ENCODE results near the gene LMAN1L. TPM values are rescaled to one million over a fixed set of nuclear protein-coding genes. Genes with fewer than 3 reads are reported as not detected.

The LMAN1L gene
- total RNA-seq, 2 experiments from 2014 or later, result 0.56 to 0.93 TPM

- intact Hi-C loops (cut with DNase I, micrococcal nuclease), result loop anchor here (1.0 to 10.0 kb wide), 6 partner anchors 8 to 795 kb away; partner anchors contain the start of genes C15orf39 (in 2 of the 2), ARID3B (in 1 of the 2), PML (in 1 of the 2) and STOML1 (in 1 of the 2)
- ChIA-PET POLR2A (interaction anchor here (1.0 to 33.5 kb wide), 5 partner anchors 6 to 662 kb away, joined by 3 to 925 read pairs (median 17); partner anchors contain the start of genes CSK, FAM219B and SIN3A), CTCF (interaction anchor here (1.1 to 14.8 kb wide), 3 partner anchors 10 to 18 kb away, joined by 4 to 353 read pairs (median 8); no protein-coding TSS in a partner anchor)
- Mint-ChIP-seq H3K27me3 (no peaks in the 10 kb centered on the region), H3K9me3 (no peaks in the 10 kb centered on the region), H3K36me3 (ENCODE audit: low read depth) (peaks cover 41% of the 10 kb centered on the region), H3K27ac (peak overlapping the region; percentile 94), H3K4me1 (ENCODE audit: low read depth) (peaks cover 90% of the 10 kb centered on the region), H3K4me3 (peak overlapping the region; percentile 90)
- no peaks in the 10 kb centered on the region for H3K9me3 ChIP-seq (ENCODE audit: control insufficient read depth in 1 of 2, insufficient read depth in 1 of 2, low read length in 2 of 2)
- peak in 3 of 14 experiments; percentile 14 to 38 (median 17) for DNase-seq
- TF ChIP-seq, protein P1, sequence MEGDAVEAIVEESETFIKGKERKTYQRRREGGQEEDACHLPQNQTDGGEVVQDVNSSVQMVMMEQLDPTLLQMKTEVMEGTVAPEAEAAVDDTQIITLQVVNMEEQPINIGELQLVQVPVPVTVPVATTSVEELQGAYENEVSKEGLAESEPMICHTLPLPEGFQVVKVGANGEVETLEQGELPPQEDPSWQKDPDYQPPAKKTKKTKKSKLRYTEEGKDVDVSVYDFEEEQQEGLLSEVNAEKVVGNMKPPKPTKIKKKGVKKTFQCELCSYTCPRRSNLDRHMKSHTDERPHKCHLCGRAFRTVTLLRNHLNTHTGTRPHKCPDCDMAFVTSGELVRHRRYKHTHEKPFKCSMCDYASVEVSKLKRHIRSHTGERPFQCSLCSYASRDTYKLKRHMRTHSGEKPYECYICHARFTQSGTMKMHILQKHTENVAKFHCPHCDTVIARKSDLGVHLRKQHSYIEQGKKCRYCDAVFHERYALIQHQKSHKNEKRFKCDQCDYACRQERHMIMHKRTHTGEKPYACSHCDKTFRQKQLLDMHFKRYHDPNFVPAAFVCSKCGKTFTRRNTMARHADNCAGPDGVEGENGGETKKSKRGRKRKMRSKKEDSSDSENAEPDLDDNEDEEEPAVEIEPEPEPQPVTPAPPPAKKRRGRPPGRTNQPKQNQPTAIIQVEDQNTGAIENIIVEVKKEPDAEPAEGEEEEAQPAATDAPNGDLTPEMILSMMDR (IDR thresholded peaks at IDR 0.05), result no peak
- H3K36me3 ChIP-seq (ENCODE audit: insufficient read depth, low read length), result peaks cover 60% of the 10 kb centered on the region
- peaks cover 96% of the 10 kb centered on the region for H3K4me1 ChIP-seq (ENCODE audit: insufficient read depth, low read length)
- ATAC-seq (ENCODE audit: poor library complexity), result no peak
- H3K27me3 ChIP-seq (ENCODE audit: control insufficient read depth in 1 of 2, insufficient read depth in 2 of 2, low read length in 2 of 2), result no peaks in the 10 kb centered on the region
- peak overlapping the region; percentile 69 to 93 for H3K27ac ChIP-seq (ENCODE audit: low read depth in 1 of 2, low read length in 2 of 2)
- peak overlapping the region; percentile 100 for H3K4me3 ChIP-seq (ENCODE audit: low read length)
Observed at GRCh38 chr15:74789741-74790079, 22.9 kb upstream of the LMAN1L start.

GRCh38 chr15:74790080-74790916 lies 22.3 kb upstream of the LMAN1L start:
- Histone ChIP-seq H3K27ac (ENCODE audit: low read depth in 1 of 2, low read length in 2 of 2) (peak overlapping the region; percentile 69 to 93), H3K4me1 (ENCODE audit: insufficient read depth, low read length) (peaks cover 96% of the 10 kb centered on the region), H3K9me3 (ENCODE audit: control insufficient read depth in 1 of 2, insufficient read depth in 1 of 2, low read length in 2 of 2) (no peaks in the 10 kb centered on the region), H3K27me3 (ENCODE audit: control insufficient read depth in 1 of 2, insufficient read depth in 2 of 2, low read length in 2 of 2) (no peaks in the 10 kb centered on the region), H3K36me3 (ENCODE audit: insufficient read depth, low read length) (peaks cover 62% of the 10 kb centered on the region), H3K4me3 (ENCODE audit: low read length) (peak overlapping the region; percentile 100)
- peaks cover 42% of the 10 kb centered on the region for H3K36me3 Mint-ChIP-seq (ENCODE audit: low read depth)
- H3K4me1 Mint-ChIP-seq (ENCODE audit: low read depth), result peaks cover 90% of the 10 kb centered on the region
- DNase-seq (peak in 4 of 14 experiments; percentile 43 to 69 (median 59)), ATAC-seq (ENCODE audit: poor library complexity) (no peak)
- ChIA-PET POLR2A (interaction anchor here (0.5 to 33.5 kb wide), 5 partner anchors 5 to 387 kb away, joined by 3 to 925 read pairs (median 4); partner anchors contain the start of genes CSK and FAM219B), CTCF (interaction anchor here (0.7 to 14.8 kb wide), 4 partner anchors 9 to 19 kb away, joined by 3 to 353 read pairs (median 6); no protein-coding TSS in a partner anchor)
- TF ChIP-seq, protein P1 (IDR thresholded peaks at IDR 0.05), result no peak
- peak overlapping the region; percentile 94 for H3K27ac Mint-ChIP-seq
- H3K9me3 Mint-ChIP-seq, result no peaks in the 10 kb centered on the region
- H3K27me3 Mint-ChIP-seq, result no peaks in the 10 kb centered on the region
- H3K4me3 Mint-ChIP-seq, result peak overlapping the region; percentile 90
- intact Hi-C loops (cut with DNase I, micrococcal nuclease), result no loop called here

- POLR2A ChIA-PET, result interaction anchor here (0.5 to 33.5 kb wide), 2 partner anchors 12 to 388 kb away, joined by 3 to 925 read pairs; partner anchors contain the start of gene CSK
- intact Hi-C loops (cut with DNase I, micrococcal nuclease), result no loop called here
- no peaks in the 10 kb centered on the region for H3K27me3 ChIP-seq (ENCODE audit: control insufficient read depth in 1 of 2, insufficient read depth in 2 of 2, low read length in 2 of 2)
- TF ChIP-seq, protein P1 (IDR thresholded peaks at IDR 0.05), result no peak
- DNase-seq (no peak), ATAC-seq (ENCODE audit: poor library complexity) (no peak)
- H3K27me3 Mint-ChIP-seq, result no peaks in the 10 kb centered on the region
- H3K9me3 ChIP-seq (ENCODE audit: control insufficient read depth in 1 of 2, insufficient read depth in 1 of 2, low read length in 2 of 2), result no peaks in the 10 kb centered on the region
- peak overlapping the region; percentile 94 for H3K27ac Mint-ChIP-seq
- H3K4me3 ChIP-seq (ENCODE audit: low read length), result peak overlapping the region; percentile 100
- H3K4me1 Mint-ChIP-seq (ENCODE audit: low read depth), result peaks cover 91% of the 10 kb centered on the region
- H3K4me1 ChIP-seq (ENCODE audit: insufficient read depth, low read length), result peaks cover 96% of the 10 kb centered on the region
- H3K9me3 Mint-ChIP-seq, result no peaks in the 10 kb centered on the region
- H3K36me3 Mint-ChIP-seq (ENCODE audit: low read depth), result peaks cover 39% of the 10 kb centered on the region
- peak overlapping the region; percentile 75 for H3K4me3 Mint-ChIP-seq
- peaks cover 60% of the 10 kb centered on the region for H3K36me3 ChIP-seq (ENCODE audit: insufficient read depth, low read length)
- CTCF ChIA-PET, result interaction anchor here (0.8 to 14.8 kb wide), 3 partner anchors 8 to 577 kb away, joined by 3 to 353 read pairs (median 8); partner anchors contain the start of gene MAN2C1
- H3K27ac ChIP-seq (ENCODE audit: low read depth in 1 of 2, low read length in 2 of 2), result peak overlapping the region in 1 of 2 donors; percentile 93
Observed at GRCh38 chr15:74791007-74791406, 21.6 kb upstream of the LMAN1L start.

Measured in CD4-positive, alpha-beta T cell (primary cell).